Left hindlimb (tissue), 1 donor: ENCODE results near the gene CUX1.

Source experiments
- DNase-seq: peaks from one replicate; pipeline ENCODE4 v3.0.0-alpha.2; 2018

CUX1 gene

DNA sequence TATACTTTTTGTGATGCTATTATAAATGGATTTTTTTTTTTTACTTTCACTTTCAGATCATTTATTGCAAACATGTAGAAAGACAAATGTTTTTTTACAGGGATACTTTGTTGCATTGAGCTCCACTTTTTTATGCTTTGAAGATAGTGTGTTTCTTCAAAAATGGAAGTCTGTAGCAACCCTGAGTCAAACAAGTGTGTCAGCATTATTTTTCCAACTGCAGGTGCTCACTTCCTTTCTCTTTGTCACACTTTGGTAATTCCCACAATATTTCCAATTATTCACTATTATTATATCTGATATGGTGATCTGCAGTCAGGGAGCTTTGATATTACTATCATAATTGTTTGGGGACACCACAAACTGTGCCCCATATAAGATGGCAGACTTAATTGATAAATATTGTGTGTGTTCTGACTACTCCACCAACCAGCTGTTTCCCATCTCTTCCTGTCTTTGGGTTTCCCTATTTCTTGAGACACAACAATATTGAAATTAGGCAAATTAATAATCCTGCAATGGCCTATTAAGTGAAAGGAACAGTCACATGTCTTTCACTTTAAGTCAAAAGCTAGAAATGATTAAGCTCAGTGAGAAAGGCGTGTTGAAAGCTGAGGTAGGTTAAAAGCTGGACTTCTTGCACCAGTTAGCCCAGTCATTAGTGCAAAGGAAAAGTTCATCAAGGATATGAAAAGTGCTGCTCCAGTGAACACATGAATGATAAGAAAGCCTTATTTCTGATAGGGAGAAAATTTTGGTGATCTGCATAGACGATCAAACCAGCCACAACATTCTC lies 238.0 kb downstream of the CUX1 start:
- no peak for DNase-seq

DNA sequence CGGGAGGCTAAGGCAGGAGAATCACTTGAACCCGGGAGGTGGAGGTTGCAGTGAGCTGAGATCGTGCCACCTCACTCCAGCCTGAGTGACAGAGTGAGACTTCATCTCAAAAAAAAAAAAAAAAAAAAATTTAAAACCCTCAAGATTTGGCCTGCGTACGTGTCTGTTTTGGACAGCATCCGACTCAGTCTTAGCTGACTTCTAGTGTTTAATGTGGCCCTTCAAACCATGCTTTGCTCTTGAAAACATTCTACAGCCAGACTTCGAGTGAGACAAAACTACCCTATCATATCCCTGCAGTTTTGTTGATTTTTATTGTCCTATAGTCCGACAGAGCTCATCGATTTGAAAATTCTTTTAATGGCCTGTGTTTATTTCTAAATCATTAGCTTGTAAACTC lies 242.1 kb downstream of the CUX1 start:
- DNase-seq = no peak

DNA sequence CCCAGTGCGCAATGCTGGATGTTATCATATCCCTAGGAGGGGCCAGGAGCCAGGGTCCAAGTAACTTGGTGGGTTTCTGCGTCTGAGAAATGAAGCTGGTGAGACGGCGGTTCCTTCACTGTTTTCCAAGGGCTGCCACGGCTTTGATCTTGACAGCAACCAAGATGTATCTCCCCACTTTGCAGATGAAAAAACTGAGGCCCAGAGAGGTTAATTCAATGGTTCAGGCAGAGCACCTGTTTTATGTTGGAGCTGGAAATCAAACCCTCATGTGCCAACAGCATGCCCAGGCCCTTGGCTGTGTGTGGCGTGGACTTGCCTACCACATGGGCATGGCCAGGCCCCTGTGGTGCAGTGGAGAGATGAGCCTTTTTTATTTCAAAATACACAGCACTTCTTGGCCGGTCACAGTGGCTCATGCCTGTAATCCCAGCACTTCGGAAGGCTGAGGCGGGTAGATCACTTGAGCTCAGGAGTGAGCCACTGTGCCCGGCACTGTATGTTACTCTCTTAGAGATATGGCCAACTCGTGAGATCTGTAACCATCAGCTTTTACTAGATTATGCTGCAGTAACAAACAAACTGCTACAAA lies 244.0 kb downstream of the CUX1 start:
- no peak for DNase-seq

DNA sequence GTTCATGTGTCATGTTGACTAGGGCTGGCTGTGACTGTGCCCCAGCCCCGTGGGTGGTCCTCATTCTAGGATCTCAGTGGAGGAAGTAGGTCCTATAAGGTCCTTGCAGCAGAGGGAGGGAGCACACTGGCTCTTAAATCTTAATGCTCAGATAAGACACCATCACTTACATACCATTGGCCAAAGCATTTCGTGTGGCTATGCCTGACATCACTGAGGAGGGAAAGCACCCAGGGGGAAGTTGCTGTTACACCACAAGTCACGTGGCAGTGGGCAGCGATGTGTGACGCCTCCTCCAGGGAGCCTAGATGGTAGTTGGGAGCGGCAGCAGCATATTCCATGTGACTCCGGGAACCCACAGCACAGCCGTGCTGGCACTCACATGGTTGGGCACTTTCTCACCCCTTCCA lies 244.6 kb downstream of the CUX1 start:
- no peak for DNase-seq

DNA sequence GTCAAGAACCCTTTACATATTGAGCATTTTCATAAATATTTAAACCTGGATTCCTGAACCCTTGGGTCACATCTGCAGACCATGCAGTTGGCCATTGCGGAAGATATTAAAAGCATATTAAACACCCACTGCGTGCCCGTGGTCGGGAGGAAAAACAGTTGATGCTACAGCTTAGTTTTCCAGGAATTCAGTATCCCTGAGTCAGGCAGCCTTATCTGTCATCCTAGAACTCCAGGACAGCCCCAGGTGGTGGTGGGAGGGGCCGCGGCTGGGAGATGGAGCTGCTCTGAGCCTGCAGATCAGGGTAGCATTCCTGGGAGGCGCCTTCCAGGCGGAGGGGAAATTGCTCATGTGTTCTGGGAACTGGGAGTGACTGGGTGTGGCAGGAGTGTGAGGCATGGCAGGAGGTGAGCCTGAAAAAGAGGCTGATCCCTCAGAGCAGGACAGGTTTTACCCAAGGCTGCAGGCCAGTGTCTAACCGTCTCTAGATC lies 246.3 kb downstream of the CUX1 start:
- no peak for DNase-seq

DNA sequence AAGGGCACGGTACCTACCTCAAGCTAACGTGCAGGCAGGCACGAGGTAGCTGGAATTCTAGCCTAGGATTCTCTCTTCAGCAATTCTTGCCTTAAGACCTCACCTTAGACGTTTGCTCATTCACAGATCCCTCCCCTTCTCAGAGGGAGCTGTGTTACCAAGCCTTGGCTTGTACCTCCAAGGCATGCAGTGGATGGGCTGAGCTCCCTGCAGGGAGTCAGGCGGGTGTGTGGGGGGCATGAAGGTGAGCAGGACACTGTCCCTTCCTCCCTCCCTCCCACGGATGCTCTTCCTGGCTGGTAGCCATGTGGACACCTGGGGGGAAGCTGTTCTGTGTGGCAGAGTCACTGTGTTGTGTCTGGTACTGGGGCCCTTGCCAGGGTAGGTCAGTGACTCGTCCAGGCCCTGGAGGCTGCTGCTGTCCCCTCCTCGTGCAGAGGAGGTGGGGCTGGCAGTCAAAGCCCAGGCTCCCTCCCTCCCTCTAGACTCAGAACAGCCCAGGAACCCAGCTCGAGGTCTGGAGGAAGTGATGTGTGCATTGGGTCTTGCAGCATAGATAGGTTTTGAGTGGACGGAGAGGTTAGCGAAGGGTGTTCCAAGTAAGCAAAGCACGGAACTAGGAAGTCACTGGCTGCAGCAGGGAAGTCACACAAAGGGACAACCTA lies 247.1 kb downstream of the CUX1 start:
- no peak for DNase-seq

DNA sequence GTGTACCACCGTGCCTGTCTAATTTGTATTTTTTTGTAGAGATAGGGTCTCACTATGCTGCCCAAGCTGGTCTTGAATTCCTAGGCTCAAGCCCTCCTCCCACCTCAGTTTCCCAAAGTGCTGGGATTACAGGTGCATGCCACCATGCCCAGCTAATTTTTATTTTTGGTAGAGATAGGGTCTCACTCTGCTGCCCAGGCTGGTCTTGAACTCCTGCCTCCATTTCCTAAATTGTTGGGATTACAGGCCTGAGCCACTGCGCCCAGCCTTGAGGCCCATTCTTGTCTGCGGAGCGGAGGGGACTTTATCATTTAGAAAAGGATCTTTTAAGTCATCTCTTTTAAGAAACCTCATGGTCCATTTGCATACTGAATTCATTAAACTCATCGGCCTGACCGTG lies 247.8 kb downstream of the CUX1 start:
- no peak for DNase-seq

DNA sequence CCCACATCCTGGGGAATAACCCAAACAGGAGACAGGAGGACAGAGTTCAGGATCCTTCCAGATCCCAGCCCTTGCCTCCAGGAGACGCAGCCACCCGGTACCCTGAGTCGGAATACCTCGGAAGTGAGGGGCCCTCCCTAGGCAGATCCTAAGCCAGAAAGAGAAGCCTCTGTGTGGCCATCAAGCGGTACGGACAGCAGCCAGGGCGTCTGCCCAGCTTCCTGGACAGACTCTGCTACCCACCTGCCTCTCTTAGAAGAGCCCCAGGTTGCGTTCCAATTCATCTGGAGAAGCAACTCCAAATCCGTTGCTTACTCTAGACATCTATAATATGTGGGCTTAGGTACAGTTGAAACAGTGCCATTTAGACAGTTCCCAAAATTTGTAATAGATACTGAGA lies 249.1 kb downstream of the CUX1 start:
- no peak for DNase-seq

DNA sequence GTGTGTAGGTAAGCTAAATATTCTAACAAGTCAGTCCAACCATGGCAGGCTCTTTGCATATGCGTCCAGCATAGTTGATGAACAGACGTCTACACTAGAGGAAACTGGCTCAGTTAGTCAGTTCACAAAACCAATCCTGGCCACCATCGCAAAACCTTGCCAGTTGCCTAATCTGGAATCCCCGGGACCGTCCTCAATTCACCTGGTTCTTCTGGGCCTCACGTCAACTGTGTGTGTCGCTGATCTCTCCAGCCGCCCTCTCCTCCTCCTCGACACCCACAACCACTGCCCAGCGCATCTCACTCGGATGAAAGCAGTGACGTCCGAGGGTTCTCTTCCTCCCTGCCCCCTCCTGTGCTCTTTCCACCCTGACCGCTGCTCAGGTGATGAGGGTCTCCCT lies 251.4 kb downstream of the CUX1 start:
- no peak for DNase-seq

DNA sequence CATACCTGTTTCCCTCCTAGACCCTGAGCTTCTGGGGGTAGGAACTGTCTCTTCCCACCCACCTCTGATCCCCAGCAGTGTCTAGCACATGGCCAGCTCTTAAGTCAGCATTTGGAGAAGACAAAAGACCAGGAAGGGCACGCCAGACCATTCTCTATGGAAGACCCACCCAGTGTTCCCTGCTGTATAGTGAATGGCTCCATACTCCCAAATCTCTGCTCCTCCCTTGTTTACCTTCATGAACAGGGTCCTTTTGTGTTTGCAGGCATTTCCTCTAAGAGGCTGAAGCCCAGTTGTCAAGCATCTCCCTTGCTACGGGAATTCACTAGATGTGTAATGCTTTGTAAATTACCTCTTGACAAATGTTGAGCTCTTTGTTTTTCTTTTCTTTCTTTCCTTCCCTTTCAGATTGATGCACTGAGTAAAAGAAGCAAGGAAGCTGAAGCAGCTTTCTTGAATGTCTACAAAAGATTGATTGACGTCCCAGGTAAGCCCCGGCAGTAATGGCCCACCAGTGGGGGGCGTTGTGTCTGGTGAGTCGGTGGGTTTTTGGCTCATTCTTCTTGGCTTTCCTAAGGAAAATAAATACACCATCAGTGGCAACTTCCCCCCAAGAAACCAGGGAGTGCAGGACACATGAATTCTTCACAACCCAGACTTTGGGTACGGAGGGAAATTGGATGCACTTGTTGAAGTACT lies 252.7 kb downstream of the CUX1 start:
- DNase-seq = no peak

DNA sequence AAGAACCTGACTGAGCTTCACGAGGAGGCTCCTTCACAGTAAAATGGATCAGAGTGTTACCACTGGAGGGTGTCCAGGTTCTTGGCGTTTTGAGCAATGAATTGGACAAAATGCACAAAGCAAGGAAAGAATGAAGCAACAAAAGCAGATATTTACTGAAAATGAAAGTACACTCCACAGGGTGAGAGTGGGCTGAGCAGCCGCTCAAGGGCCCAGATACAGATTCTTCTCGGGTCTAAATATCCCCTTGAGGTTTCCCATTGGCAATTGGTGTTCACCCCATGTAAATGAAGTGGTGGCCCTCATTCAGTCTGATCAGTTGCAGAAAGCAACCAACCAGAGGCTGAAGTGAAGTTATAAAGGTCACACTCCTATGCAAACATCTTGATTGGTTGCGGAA lies 254.6 kb downstream of the CUX1 start:
- DNase-seq = no peak

DNA sequence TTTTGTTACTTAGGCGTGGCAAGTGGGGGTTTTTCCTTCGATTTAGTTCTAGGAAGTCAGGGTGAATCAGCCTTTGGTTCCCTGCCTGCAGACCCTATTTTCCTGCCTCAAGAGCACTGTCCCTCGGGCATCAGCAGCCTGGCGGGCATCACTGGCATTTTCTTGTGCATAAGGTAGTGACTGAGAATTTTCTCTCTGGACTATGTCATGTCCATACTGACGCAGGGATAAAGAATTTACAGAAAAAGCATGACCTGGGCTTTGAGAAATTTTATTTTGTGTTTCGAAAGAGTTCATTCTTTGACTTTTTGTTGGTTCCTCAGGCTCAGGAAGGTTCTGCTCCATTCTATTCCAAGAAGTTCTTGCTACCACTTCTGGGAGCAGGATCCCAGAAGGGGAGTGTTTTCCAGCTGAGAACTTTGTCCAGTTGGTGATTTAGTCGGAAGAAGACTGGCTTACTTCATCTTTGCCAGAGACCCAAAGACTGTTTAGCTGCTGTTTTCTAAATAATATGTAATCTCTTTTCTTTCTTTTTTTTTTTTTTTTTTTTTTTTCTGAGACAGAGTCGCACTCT lies 255.3 kb downstream of the CUX1 start:
- no peak for DNase-seq

DNA sequence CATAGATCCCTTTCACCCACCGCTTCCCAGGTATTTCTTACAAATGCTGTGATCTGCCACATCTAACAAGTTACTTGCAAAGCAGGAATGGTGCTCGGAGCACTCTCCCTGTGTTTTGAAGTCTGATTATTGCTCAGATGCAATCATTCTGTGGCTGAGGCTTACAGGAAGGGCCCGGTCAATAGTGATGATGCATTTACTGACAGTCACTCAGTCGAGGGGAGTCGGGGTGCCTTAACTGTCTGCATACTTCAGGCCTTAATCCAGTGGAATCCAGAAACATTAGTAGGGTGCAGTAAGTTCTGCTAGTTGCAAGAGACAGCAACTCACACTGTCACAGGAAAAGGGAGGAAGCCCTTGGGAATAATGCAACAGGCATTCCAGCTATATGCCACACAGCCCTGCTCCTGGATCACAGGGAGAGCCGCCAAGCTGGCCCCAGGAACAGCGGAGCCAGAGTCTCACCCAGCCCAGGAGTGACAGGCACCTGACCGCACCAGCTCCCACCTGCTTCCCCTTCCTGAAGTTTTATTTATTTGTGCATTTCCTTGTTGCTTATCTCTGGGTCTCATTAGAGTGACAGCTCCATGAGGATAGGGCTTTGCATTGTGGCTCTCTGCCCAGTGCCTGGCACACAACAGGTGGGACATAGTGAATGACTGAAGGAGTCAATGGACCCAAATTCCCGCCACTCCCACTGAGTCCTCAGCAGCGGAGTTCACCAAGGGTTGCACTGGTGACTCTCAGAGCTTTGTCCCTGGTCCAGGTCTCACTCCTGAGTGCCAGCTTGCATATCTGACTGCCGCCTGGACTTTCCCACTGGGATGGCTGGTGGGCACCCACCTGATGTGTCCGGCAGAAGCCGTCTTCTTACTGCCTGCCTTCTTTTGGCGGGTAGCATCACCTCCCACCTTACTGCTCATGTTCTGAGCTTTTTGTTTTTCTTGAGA lies 256.8 kb downstream of the CUX1 start:
- no peak for DNase-seq

DNA sequence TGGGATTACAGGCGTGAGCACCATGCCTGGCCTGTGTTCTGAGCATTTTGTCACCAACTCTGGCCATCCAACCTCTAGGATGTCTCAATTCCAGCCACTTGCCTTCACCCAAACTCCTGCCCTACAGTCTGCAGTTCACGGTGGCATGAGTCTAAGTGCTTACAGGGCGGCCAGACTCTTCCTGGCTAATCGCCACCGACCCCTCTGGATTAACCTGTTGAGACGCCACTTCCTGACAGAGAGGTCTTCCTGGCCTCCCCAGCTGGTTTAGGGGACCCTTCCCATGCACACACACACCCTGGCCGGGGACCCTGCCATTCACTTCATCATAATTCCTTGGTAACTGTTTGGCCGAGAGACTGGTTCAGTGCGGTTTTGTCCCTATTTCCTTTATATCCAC lies 257.7 kb downstream of the CUX1 start:
- DNase-seq = no peak

DNA sequence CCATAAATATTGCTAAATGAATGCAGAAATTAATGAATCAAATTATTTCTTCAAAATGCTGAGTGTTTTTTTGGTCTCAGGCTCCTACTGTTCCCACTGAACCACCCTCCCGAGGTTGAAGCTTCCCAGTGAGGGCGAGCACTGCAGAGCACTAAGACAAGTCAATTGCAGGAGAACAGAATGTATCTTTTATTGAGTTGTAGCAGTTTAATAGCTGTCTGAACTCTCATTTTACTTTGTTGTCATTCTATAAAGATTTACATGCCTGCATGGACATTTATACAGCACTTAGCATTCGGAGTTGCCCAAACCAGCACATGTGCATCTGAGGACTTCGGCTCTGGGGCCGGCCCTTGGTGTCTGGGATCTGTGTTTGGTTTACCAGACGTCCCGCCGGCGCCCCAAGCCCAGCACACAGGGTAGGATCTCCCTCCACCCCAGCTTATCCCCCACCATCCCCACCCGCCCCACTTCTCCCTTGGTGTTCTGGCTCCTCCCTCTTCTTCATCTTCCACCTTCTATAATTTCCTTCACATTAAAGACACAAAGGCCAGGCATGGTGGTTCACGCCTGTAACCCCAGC lies 258.2 kb downstream of the CUX1 start:
- no peak for DNase-seq

DNA sequence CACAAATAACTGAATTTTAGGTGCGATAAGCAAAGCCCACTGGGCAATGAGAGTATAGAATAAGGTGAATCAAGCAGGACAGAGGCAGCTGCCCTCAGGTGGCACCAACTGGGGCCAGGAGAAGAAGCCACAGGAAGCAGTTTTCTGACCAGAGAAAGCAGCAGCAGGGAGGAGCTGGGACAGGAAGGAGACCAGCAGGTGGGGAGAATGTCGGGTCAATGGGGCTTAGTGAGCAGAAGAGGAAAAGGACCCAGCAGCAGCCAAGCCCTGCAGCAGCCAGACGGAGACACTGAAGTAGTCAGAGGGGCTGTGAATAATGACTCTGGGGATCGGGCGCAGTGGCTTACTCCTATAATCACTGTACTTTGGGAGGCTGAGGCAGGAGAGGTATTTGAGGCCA lies 259.7 kb downstream of the CUX1 start:
- DNase-seq = no peak

DNA sequence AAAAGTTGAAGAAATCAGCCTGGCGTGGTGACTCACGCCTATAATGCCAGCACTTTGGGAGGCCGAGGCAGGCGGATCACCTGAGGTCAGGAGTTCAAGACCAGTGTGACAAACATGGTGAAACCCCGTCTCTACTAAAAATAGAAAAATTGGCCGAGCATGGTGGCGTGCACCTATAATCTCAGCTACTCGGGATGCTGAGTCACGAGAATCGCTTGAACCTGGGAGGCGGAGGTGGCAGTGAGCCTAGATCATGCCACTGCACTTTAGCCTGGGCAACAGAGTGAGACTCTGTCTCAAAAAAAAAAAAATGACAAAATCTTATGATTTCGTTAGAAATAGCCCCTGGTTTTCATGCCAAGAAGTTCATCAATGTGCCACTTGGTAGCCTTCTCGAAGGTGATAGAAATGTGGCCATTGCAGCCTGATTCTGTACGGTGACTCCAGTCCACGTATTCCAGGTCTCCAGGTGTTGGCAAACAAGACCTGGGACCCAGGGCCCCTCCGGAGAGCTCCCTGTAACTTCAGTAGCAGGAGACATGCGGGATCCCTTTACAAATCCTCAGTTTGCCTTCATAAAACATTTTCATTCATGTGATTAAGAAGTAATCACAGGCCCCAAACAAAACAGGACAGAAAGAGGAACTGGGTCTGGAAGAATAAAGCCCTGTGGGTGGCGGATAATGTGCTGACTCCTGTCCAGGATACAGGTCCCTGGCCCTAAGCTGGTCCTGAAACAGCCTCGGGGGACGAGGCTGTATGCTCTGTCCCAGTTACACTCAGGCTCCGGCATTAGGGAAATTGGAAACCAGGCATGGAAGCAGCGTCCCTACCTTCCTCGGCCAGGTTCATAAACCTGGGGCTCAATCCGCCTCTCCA lies 262.0 kb downstream of the CUX1 start:
- no peak for DNase-seq

DNA sequence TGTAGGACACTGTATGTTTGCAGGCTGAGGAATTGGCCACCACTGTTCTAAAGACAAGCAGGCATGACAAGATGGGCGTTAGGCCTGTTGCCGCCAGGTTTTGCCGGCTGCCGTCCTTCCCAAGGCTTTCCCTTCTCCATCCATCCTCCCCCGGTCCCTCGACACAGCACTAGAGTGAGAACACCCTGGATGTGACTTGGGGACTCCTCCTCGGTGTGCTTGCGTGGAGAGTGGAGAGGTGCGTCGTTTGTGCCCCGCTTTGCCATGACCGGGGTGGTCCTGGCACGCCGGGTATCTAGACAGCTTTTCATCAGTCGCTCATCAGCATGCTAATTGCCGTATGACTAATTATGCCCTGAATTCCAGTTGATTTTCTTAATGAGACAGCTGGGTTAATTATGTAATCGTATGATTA lies 262.6 kb downstream of the CUX1 start:
- DNase-seq = no peak

DNA sequence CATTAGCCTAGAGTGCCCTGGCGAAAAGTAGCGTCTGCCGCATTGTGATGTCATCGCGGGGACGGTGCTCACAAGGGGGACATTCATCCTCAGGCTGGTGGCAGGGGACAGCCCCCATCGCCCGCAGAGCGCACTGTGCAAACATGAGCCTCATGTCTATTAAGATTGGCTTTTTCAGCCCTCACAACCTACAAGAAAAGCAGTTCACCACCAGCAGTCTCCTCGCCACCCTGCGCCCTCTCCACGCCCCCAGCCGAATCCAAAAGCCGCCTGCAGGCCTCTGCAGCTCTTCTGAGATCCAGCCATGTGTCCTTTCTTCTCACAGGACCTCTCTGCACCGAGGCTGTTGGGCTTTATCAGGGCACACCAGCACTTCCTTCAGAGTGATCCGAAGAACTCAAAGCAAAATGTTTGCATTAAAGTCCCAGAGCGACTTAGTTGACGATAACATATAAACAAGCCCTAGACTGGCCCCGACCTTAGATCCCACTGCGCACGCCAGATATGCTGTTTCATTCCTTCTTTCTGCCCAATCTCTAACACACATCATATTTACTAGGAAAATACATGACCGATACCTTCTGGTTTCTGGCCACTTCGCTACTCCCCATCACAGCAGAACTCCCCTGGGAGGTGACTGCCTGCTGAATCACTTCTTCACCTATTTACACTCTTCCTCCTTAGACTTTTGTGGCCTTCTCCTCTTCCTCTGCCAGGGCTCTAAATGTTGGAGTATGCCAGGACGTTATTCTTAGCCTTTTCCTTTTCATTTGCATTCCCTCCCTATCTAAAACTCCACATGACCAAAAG lies 263.2 kb downstream of the CUX1 start:
- DNase-seq = no peak

DNA sequence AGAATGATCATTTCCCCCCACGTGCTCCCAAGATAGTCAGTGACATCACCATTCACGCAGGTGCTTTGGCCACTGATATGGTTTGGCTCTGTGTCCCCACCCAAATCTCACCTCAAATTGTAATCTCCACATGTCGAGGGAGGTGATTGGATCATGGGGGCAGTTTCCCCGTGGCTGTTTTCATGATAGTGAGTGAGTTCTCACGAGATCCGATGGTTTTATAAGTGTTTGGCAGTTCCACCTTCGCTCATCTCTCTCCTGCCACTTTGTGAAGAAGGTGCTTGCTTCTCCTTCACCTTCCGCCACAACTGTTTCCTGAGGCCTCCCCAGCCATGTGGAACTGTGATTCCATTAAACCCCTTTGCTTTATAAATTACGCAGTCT lies 263.8 kb downstream of the CUX1 start:
- DNase-seq = no peak
